ENCODE data around the gene ASS1. TPM values are rescaled to one million over a fixed set of nuclear protein-coding genes. Genes with fewer than 3 reads are reported as not detected.

Gene ASS1
- total and polyA plus RNA-seq, 11 donors: 31.5 to 154 (median 60.5) TPM

DNA sequence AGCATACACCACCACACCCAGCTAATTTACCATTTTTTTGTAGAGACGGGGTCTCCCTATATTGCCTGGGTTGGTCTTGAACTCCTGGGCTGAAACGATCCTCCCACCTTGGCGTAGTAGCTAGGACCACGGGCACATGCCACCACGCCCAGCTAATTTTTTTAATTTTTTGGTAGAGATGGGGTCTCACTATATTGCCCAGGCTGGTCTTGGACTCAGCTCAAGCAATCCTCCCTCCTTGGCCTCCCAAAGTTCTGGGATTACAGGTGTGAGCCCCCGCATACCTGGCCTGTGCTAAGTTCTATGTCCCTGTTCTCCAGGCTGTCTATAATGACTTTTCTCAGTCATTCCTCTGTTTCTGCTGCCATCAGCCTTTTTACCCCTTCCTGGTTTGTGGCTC, 41.3 kb downstream of the ASS1 start:
- ATAC-seq (no peak), DNase-seq (no peak)
- H3K27ac ChIP-seq: no peak overlapping the region
- WGBS, 4 donors: 93 to 98% (median 95%) methylated on average over 6 of the region's 6 CpGs
- no peak overlapping the region for H3K4me3 ChIP-seq
- TF ChIP-seq POLR2A (IDR thresholded peaks at IDR 0.05): no peak
- TF ChIP-seq, protein P1, sequence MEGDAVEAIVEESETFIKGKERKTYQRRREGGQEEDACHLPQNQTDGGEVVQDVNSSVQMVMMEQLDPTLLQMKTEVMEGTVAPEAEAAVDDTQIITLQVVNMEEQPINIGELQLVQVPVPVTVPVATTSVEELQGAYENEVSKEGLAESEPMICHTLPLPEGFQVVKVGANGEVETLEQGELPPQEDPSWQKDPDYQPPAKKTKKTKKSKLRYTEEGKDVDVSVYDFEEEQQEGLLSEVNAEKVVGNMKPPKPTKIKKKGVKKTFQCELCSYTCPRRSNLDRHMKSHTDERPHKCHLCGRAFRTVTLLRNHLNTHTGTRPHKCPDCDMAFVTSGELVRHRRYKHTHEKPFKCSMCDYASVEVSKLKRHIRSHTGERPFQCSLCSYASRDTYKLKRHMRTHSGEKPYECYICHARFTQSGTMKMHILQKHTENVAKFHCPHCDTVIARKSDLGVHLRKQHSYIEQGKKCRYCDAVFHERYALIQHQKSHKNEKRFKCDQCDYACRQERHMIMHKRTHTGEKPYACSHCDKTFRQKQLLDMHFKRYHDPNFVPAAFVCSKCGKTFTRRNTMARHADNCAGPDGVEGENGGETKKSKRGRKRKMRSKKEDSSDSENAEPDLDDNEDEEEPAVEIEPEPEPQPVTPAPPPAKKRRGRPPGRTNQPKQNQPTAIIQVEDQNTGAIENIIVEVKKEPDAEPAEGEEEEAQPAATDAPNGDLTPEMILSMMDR (IDR thresholded peaks at IDR 0.05): no peak
- peaks cover 0 to 51% (median 14%) of the 10 kb centered on the region in 9 donors for H3K36me3 ChIP-seq
- intact Hi-C loops (cut with DNase I): loop anchor here in 1 of 10 donors (10.0 kb wide), 1 partner anchor 179 kb away; the partner anchor contains the start of gene PRDM12
- no peaks in the 10 kb centered on the region for H3K27me3 ChIP-seq
- H3K9me3 ChIP-seq: no peaks in the 10 kb centered on the region
- H3K4me1 ChIP-seq: no peaks in the 10 kb centered on the region

DNA sequence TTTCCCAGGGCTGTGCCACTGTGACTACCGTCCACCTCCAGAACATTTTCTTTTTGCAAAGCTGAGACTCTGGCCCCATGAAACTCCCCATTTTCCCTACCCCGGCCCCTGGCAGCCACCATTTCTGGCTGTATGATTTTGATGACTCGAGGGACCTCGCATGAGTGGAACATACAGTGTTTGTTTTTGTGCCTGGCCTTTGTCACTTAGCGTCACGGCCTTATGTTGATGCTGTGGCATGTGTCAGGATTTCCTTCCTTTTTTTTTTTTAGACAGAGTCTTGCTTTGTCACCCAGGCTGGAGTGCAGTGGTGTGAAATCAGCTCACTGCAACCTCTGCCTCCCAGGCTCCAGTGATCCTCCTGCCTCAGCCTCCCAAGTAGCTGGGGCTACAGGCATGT, 42.7 kb downstream of the ASS1 start:
- no peak for ATAC-seq
- WGBS, 4 donors: 63 to 73% (median 71%) methylated on average over 6 of the region's 6 CpGs
- no peak overlapping the region for H3K27ac ChIP-seq
- intact Hi-C loops (cut with DNase I): loop anchor here in 1 of 10 donors (10.0 kb wide), 1 partner anchor 177 kb away; the partner anchor contains the start of gene PRDM12
- peaks cover 0 to 62% (median 23%) of the 10 kb centered on the region in 9 donors for H3K36me3 ChIP-seq
- no peak for DNase-seq
- TF ChIP-seq, protein P1 (IDR thresholded peaks at IDR 0.05): no peak
- TF ChIP-seq POLR2A (IDR thresholded peaks at IDR 0.05): no peak
- no peaks in the 10 kb centered on the region for H3K27me3 ChIP-seq
- no peaks in the 10 kb centered on the region for H3K4me1 ChIP-seq
- H3K9me3 ChIP-seq: no peaks in the 10 kb centered on the region
- no peak overlapping the region for H3K4me3 ChIP-seq

DNA sequence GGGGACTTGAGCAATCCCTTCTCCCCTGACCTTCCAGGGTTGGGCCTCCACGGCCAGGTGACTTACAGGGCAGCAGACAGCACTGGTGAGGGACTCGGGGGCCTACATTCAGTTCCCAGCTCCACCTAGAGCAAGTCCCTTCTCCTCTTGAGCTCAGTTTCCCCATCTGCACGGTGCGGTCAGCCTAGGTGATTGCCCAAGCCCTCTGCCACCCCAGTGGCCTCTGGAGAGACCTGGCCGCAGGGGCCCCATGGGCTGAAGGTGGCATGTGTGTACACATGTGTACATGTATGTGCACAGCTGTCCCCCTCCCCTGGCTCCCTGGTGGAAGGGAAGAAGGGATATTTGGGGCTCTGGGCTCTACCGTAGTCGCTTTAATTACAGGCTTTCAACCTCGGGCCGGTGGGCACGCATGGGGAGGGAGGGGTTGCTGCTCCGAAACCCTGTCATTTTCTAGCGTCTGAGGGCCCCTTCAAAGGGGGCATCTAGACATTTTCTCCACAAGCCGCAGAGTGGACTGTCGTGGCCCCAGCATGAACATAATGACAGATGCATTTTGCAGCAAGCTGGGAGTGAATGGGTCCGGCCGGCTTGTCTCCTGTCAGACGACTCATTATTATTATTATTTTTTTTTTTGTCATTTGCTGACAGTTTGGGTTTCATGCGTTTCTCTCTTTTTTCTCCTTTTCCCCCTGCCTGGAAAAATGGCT, 44.0 kb downstream of the ASS1 start:
- WGBS, 4 donors: 92 to 94% (median 92%) methylated on average over 18 of the region's 18 CpGs
- TF ChIP-seq, protein P1 (IDR thresholded peaks at IDR 0.05): no peak
- TF ChIP-seq POLR2A (IDR thresholded peaks at IDR 0.05): no peak
- Histone ChIP-seq H3K27me3 (no peaks in the 10 kb centered on the region), H3K27ac (no peak overlapping the region), H3K36me3 (peaks cover 0 to 68% (median 29%) of the 10 kb centered on the region in 9 donors), H3K9me3 (no peaks in the 10 kb centered on the region), H3K4me1 (no peaks in the 10 kb centered on the region), H3K4me3 (no peak overlapping the region)
- intact Hi-C loops (cut with DNase I): loop anchor here in 1 of 10 donors (10.0 kb wide), 1 partner anchor 176 kb away; the partner anchor contains the start of gene PRDM12
- no peak for ATAC-seq
- DNase-seq: no peak

DNA sequence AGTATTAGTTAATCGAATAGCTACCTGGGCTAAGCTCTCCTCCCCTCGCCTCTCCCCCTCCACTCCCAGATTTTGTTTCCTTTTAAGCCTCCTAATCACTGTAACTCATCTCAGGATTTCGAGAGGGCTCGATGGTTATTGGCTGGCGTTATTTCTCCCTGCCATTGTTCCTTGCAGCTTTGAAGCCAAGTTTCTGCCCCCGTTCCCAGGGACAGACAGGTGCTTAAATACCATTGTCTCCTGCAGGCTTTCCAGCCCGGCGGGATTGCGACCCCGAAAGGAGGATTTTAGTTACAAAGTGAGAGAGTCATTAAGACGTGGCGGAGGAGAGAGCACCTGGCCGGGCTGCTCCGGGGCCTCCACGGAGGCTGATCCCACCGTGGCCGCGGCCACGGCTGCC, 46.2 kb downstream of the ASS1 start:
- Histone ChIP-seq H3K27ac (no peak overlapping the region), H3K9me3 (peaks cover 0 to 6% (median 0%) of the 10 kb centered on the region in 12 donors), H3K4me1 (no peaks in the 10 kb centered on the region), H3K27me3 (no peaks in the 10 kb centered on the region), H3K36me3 (peaks cover 0 to 67% (median 32%) of the 10 kb centered on the region in 9 donors), H3K4me3 (no peak overlapping the region)
- WGBS, 4 donors: 89 to 93% (median 90%) methylated on average over 19 of the region's 19 CpGs
- intact Hi-C loops (cut with DNase I): no loop called here
- TF ChIP-seq POLR2A (IDR thresholded peaks at IDR 0.05): no peak
- TF ChIP-seq, protein P1 (IDR thresholded peaks at IDR 0.05): no peak
- no peak for DNase-seq
- ATAC-seq: no peak
